Embryonic facial prominence (tissue), 1 donor: Measurements from ENCODE around the gene SPTLC2.

ENCODE experiments used
- DNase-seq: peaks from one replicate; pipeline ENCODE4 v3.0.0-alpha.2; 2016; ENCODE audit errors: extremely low spot score

SPTLC2 gene

GRCh38 chr14:77505031-77505430 lies 111.4 kb downstream of the SPTLC2 start:
- DNase-seq, result no peak

- DNase-seq, result no peak
These were observed 113.3 kb downstream of the SPTLC2 start for GRCh38 chr14:77503138-77503537.

- DNase-seq, result no peak
These were observed 114.2 kb downstream of the SPTLC2 start for GRCh38 chr14:77502109-77502782.

GRCh38 chr14:77498984-77499527 lies 117.4 kb downstream of the SPTLC2 start:
- DNase-seq, result no peak

- no peak for DNase-seq
These were observed 118.1 kb downstream of the SPTLC2 start, which contains the start of gene ISM2 for GRCh38 chr14:77498120-77498979. Gene ISM2, minus strand, starts transcription at chr14:77498816. Its CDS starts 23 bp downstream, at chr14:77498793.

DNA sequence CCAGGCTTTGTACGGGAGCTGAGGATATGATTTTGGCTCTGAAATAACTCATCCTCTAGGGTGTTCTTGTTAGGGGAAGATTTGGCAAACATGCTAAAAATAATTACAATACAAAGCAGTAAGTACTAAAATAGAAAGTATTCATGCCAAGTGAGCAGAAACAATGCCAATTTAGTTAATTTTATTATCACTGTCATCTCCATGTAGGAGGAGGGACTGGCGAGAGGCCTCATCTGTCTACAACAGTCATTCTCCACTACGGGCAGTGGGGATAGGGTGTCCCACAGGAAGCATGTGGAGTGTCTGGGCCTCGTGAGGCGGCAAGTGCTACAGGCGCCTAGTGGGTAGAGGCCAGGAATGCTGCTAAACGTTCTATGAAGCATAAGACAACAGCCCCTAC lies 121.1 kb downstream of the SPTLC2 start:
- no peak for DNase-seq

DNA sequence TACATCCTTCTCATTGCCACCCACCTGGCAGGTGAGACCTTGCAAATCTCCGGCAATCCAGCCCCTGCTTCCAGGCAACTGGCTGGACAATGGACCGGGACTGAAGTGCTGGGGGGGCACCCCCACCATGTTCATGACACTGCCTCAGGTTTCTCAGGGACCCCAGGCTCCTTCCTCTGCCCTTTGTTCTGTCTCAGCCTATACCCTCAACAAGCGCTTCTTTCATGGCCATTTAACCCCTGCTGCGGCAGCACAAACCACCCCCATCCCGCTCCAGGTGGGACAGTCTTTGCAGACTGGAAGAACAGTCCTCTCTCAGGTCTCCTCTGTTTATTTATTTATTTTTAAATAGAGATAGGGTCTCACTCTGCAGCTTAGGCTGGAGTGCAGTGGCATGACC lies 125.4 kb downstream of the SPTLC2 start:
- DNase-seq, result no peak

DNA sequence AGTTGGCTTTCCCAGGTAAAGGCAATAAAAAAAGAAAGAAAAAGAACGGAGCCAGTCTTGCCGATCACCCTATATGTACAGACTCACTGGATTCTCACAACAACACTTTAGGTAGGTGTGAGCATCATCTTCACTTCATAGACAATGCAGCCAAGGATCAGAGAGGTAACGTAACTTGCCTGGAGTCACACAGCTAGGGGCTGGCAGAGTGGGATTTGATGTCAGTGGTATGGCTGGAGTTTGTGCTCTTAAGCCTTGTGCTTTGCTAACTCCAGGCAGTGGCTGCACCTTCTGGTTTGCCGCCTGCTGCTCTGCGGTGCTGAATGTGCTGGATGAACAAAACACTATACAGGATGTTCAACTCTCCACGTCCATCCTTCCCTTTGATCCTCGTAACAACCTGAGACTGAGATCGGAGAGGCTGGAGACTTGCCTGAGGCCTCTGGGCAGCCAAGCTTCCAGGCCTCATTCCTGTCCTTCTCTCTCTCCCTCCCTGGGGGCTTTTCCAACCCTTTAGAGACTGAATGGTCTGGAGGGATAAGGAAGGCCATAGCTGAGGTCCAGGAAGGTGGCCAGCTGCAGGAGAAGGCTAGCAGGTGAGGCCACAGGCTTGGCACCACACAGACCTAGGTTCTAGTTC lies 126.0 kb downstream of the SPTLC2 start:
- DNase-seq, result no peak

DNA sequence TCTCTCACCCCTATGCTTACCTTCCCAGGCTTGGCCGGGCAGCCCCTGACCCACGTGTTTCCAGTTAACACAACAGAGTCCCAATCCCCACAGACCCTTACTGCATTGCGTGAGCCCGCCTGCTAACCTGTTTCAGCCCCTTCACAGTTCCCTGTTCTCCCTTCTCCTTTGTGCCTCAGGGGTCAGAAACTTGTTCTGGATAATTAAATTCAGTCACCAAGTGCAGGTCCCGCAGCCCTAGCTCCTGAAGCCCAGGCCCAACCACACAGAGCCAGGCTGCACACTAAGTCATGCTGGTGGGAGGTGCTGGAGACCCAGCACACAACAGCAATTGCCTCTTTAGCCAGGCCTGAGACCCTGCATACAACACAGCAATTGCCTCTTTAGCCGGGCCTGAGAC lies 127.4 kb downstream of the SPTLC2 start:
- no peak for DNase-seq

DNA sequence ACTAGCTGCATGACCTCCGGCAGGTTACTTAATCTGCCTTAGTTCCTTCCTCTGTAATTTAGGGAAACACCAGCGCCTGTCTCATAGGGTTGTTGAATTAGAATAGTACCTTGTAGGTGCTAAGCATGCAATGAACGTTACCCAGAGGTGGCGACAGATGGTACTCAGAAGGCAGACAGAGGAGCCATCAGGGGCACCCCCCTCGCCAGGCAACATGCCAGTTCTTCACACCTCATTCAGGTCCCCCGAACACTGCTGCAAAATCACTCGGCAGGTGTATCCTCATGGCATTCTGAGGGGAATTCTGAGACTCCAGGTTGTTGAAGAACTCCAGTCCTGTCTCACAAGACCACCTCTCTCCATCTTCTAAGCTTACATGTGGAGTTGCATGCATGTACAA lies 127.9 kb downstream of the SPTLC2 start:
- DNase-seq, result no peak

- no peak for DNase-seq
These were observed 130.3 kb downstream of the SPTLC2 start for GRCh38 chr14:77485901-77486678.

- no peak for DNase-seq
These were observed 131.2 kb downstream of the SPTLC2 start for GRCh38 chr14:77485256-77485655.

GRCh38 chr14:77482422-77482821 lies 134.0 kb downstream of the SPTLC2 start:
- no peak for DNase-seq

DNA sequence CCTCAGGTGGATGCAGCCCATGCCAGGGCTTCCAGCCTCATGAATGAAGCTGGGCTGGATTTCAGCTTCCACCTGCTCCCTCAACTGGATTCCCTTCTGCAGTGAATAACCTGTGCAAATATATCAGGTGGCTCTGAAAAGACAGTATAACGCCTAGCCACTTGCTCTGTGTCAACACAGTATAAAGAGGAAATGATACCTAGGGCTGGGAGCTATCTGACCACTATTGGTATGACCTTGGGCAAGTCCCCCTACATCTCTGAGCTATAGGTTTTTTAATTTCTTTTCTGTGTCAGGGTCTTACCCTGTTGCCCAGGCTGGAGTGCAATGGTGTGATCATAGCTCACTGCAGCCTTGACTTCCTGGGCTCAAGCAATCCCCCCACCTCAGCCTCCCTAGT lies 137.6 kb downstream of the SPTLC2 start:
- no peak for DNase-seq

- no peak for DNase-seq
These were observed 138.4 kb downstream of the SPTLC2 start for GRCh38 chr14:77478029-77478428.

DNA sequence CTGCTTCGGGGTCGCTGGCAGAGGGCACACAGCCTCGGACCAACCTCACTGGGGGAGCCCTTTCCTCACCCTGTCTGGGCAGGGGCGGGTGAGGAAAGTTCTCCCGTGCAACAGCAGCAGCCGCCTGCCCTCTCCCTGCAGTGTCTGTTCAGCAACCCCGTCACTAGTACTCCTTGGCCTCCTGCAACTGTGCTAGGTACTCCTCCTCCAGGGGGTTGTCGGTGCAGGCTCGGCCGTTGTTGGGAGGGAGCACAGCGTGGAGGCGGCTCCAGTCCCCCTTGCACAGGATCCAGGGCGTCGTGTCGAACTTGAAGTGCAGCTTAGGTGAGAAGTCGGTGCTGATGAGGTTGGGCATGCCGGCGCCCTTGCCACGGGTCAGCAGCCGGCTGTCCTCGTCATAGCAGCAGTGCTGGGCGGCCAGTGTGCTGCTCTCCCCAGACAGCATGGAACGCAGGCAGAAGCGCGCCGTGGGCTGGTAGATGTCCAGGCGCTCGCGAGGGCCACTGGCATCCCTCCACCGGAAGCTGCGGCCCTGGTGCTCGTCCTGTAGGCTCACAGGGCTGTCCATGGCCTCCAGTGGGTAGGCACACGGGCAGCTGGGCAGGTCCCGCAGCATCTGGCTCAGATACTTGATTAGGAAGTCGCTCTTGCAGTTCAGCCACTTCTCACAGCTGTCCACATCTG lies 140.9 kb downstream of the SPTLC2 start:
- no peak for DNase-seq

DNA sequence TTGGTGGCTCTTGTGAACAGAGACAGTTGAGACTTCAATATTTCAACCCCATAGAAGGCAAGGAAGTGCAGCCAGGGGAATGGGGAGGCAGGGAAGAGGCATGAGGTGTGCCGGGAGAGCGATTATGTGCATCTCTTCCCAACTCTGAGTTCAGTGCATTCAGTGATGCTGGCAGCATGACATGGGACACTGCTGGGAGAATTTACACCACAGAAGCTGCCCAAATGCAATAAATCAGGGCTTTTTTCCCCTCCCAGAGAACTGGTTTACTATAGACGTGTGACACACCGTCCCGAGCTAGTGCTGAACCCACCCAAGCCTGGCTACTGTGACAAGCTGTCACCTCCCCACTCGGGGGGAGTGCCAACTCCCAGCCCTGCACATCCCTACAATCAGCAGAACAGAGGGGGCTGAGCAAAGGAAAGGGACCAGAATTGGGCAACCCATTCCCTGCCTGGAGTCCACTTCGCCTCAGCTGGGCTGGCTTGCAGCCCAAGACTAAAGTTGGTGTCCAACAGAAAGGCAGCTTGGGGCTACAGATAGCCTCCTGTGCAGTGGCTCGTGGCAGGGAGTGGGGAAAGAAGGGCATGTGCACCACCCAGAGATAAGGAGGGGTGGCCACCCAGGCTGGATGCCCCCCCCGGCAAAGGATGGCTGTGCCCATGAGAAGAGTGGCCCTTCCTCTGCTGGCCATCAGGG lies 141.8 kb downstream of the SPTLC2 start:
- DNase-seq, result no peak

GRCh38 chr14:77473921-77474320 lies 142.5 kb downstream of the SPTLC2 start:
- DNase-seq, result no peak

DNA sequence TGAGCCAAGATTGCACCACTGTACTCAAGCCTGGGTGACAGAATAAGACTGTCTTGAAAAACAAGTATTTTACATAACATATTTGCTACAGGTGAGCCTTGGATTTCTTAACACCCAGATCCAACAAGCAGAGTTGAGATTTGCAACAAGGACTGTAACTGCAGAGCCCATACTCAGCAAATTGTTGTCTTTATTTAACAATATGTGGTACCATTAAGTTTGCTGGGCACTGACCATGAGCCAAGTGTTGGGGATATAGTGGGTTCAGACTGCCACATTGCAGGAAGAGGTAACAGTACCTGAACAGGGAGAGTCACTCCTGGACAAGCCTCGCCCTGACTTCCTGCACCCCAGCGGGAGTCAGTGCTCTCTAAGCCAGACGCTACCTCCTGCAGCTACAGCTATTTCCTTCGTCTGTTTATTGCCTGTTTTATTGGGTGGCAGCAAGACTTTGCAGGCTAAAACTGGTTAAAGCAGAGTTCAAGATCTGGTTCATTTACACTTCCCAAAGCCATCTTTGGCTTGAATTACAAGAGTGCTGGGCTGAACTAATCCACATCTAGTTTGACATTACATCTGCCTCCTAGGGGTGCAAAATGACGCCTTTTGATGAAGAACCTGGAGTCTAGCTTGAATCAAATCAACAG lies 146.1 kb downstream of the SPTLC2 start:
- DNase-seq, result no peak

GRCh38 chr14:77469539-77469938 lies 146.9 kb downstream of the SPTLC2 start:
- no peak for DNase-seq
